HG03457 (cell line): ENCODE results near the gene OGN.

Source experiments
- ATAC-seq: cut with Tn5 transposase; IDR thresholded peaks from one replicate; pipeline ENCODE4 v1.9.1; 2021; ENCODE audit warnings: moderate number of reproducible peaks; ENCODE audit not compliant: unreplicated experiment

Gene OGN

GRCh38 chr9:92405818-92406217 lies 1.4 kb upstream of the OGN start:
- no peak for ATAC-seq

DNA sequence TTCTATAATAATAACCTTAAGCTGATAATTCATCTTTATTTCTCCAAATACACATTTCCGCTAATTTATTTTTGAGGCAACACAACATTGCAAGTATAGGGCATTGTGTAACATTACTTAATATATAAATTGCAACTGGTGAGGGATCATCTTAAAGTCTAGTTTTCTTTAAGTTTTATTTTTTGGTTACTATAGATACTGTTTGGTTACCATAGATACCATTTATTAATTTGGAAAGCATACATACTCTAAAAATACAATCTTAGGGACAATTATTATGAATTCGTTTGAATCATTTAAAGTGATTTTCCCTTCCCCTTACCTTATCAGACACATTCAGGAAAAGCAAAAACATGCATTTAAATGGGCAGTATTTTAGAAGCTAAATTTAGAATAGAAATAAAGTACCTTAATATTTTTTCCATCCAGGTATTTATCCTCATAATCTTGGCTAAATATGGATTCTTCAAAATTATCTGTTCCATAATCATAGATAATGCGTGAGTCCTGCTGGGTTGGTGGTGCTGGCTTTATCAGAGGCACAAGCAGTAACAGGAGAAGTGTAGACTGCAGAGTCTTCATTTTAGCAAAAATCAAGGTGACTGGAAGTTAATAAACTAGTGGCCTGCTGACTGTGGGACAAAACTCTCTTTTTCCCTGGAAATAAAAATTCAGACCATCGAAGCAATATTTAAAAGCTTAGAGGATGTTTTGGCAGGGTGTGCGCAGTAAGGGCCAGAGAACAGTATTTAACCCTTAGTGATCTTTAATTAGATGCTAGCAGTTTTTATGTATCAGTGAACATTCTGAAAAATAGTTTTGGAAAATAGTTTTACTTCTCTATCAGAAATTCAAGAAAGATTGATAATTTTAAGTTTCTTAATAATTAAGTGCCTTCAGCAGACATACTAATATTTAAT lies 1.3 kb downstream of the OGN start:
- no peak for ATAC-seq

DNA sequence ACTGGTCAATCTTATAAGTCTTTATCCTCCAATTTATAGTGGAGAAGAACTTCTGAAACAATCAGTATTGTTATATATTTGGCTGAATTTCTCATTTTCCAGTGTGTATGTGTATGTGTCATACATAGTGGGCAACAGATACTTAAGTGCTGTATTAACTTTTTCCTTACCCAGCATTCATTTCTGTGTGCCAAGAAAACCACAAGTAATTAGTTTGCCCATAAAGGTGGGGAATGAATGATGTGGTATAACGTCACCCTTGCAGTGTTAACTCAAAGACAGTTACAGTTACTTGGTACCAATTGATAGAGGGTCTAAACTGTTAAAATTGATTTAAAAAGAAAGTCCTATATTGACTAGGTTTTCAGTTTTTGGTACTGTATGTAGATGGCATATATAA lies 2.0 kb downstream of the OGN start:
- no peak for ATAC-seq

- no peak for ATAC-seq
Observed at GRCh38 chr9:92397853-92398252, 6.5 kb downstream of the OGN start.

- no peak for ATAC-seq
Observed at GRCh38 chr9:92395617-92396016, 8.8 kb downstream of the OGN start.

DNA sequence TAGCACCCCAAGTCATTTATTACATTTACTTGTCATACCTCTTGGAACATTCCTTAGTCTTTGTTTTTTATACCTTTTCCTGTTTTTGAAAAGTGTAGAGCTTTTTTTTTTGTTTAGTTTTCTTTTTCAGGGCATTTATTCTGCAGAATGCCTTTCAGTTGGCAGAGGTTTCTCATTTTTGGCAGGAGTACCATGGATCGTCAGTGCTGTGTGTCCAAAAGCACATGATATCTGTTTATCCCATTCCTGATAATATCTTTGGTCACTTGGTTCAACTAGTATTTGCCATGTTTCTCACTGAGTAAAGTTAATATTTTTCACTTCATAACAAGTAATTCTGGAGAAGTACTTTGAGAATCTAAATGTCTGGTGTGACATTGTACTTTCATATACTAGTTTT lies 10.7 kb downstream of the OGN start:
- ATAC-seq, result no peak

- ATAC-seq, result no peak
Observed at GRCh38 chr9:92392690-92393089, 11.7 kb downstream of the OGN start.

DNA sequence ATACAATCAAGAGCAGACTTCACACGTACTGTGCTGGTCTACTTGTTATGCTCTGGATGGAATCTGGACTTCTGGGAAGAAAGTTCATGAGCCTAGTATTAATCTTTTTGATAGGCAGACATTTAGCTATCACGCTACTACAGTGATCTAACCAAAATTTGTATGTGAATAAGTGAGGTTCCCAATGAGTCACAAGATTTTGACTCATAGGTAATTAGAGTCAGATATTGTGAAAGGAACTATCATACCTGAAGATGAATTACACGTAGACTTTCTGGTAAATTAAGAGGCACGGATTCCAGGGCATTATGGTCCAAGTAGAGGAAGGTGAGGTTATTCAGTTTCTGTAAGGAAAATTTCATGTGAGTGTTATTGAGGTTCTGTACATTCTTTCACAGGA lies 18.4 kb downstream of the OGN start:
- no peak for ATAC-seq

GRCh38 chr9:92385477-92385876 lies 18.9 kb downstream of the OGN start:
- no peak for ATAC-seq

DNA sequence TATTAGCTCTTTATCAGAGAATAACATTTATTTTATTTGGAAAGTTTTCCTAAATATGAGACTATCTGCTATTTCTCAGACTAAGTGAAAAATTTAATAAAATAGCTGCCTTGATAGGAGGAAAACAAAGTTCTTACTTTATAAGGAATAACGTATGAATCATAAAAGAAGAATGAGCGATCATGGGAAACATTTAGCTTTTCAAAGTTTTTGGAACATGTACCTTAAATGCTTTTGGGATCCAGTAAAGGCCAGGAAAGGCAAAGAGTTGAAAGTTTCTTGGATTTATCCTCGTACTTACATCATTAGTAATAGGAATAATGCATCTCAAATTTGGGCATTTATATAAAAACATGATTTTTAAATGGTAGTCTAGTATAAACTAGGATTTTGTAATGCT lies 19.4 kb downstream of the OGN start:
- ATAC-seq, result no peak

GRCh38 chr9:92384375-92384774 lies 20.0 kb downstream of the OGN start:
- ATAC-seq, result no peak

DNA sequence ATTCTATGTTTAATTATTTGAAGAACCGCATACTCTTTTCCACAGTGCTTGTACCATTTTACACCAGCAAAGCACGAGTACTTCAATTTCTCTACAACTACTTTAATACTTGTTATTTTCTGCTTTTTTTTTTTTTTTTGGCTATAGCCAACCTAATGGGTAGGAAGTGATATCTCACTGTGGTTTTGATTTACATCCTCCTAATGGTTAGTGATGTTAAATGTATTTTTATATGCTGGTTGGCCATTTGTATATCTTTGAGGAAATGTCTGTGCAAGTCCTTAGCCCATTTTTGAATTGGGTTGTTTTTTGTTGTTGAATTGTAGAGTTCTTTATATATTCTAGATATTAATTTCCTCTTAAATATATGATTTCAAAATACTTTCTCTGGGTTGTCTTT lies 22.6 kb downstream of the OGN start:
- no peak for ATAC-seq

GRCh38 chr9:92380603-92381002 lies 23.8 kb downstream of the OGN start:
- ATAC-seq, result no peak

- ATAC-seq, result no peak
Observed at GRCh38 chr9:92378865-92379560, 25.4 kb downstream of the OGN start.

GRCh38 chr9:92377876-92378275 lies 26.5 kb downstream of the OGN start:
- no peak for ATAC-seq

- no peak for ATAC-seq
Observed at GRCh38 chr9:92373167-92373566, 31.2 kb downstream of the OGN start.

GRCh38 chr9:92369075-92369474 lies 35.3 kb downstream of the OGN start:
- ATAC-seq, result no peak

- ATAC-seq, result no peak
Observed at GRCh38 chr9:92360083-92360482, 44.3 kb downstream of the OGN start.

DNA sequence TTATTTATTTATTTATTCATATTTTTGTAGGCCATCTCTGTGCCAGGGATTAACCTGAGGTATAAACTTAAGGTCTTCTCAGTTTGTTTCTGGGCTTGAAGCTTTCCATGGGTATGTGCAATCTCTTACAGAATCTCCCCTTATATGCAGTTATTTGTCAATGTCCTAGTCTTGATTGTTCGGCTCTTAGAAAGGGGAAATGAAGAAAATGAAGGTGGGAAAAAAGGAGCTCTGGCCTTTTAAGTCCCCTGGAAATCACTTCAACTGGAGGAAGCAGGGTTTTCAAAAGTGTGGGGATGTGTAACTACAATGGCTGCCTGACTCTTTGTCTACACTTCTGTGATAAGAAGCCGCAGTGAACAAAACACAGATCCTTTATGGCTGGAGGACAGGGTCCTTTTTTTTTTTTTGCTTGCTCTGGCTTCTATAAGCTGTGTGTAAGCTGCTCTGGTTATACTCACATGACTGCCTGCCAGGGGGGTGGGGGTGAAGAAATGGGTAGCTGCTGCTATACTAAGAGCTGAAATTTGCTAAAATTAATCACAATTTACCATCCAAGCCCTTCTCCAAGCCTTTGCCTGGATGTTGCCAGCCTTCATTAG lies 44.9 kb downstream of the OGN start:
- ATAC-seq, result no peak

GRCh38 chr9:92353051-92353450 lies 51.3 kb downstream of the OGN start:
- no peak for ATAC-seq

- ATAC-seq, result no peak
Observed at GRCh38 chr9:92350740-92351133, 53.6 kb downstream of the OGN start.
